MM.1S (cell line): ENCODE measurements around the gene GASK1B.

ENCODE experiments used
- DNase-seq: peaks from one replicate; pipeline ENCODE4 v3.0.0-alpha.2; 2015
- H2AFZ ChIP-seq: fragments of 300-600 bp; sonication (generic); 2 replicates; pipeline ENCODE4 v1.6.0; 2016; ENCODE audit warnings: antibody characterized with exemption, low read length
- H3F3A ChIP-seq: fragments of 300-600 bp; sonication (generic); 2 replicates; pipeline ENCODE4 v1.6.1; 2016; ENCODE audit warnings: mild to moderate bottlenecking, antibody characterized with exemption, low read length, moderate library complexity, mixed read lengths; ENCODE audit not compliant: insufficient read depth
- H3K27ac ChIP-seq: fragments of 300-600 bp; sonication (generic); 2 replicates; pipeline ENCODE4 v1.5.1; 2016; ENCODE audit warnings: mild to moderate bottlenecking, low read length
- H3K27me3 ChIP-seq: fragments of 300-600 bp; sonication (generic); replicated peaks from 2 replicates; pipeline ENCODE4 v1.6.0; 2016; ENCODE audit warnings: low read length; ENCODE audit not compliant: insufficient read depth
- H3K36me3 ChIP-seq: fragments of 300-600 bp; sonication (generic); replicated peaks from 2 replicates; pipeline ENCODE4 v1.6.1; 2016; ENCODE audit warnings: mild to moderate bottlenecking, low read length, mixed read lengths; ENCODE audit not compliant: insufficient read depth
- H3K4me1 ChIP-seq: fragments of 300-600 bp; sonication (generic); 2 replicates; pipeline ENCODE4 v1.6.1; 2016; ENCODE audit warnings: low read length, mixed read lengths
- H3K4me2 ChIP-seq: fragments of 300-600 bp; sonication (generic); 2 replicates; pipeline ENCODE4 v1.6.0; 2016; ENCODE audit warnings: low read depth, low read length
- H3K4me3 ChIP-seq: fragments of 300-600 bp; sonication (generic); 2 replicates; pipeline ENCODE4 v1.5.1; 2016; ENCODE audit warnings: low read length, mixed read lengths
- H3K79me2 ChIP-seq: fragments of 300-600 bp; sonication (generic); 2 replicates; pipeline ENCODE4 v1.6.1; 2016; ENCODE audit warnings: mixed run types, low read length, mixed read lengths
- H3K9ac ChIP-seq: fragments of 300-600 bp; sonication (generic); 2 replicates; pipeline ENCODE4 v1.6.1; 2016; ENCODE audit warnings: low read length, mixed read lengths
- H3K9me2 ChIP-seq: fragments of 300-600 bp; sonication (generic); replicated peaks from 2 replicates; pipeline ENCODE4 v1.6.1; 2016; ENCODE audit warnings: mild to moderate bottlenecking, low read length, mixed read lengths; ENCODE audit not compliant: insufficient read depth
- H3K9me3 ChIP-seq: fragments of 300-600 bp; sonication (generic); replicated peaks from 2 replicates; pipeline ENCODE4 v1.6.1; 2016; ENCODE audit warnings: mild to moderate bottlenecking, low read length, mixed read lengths; ENCODE audit not compliant: insufficient read depth
- H4K20me1 ChIP-seq: fragments of 300-600 bp; sonication (generic); 2 replicates; pipeline ENCODE4 v1.6.1; 2016; ENCODE audit warnings: mild to moderate bottlenecking, low read length, moderate library complexity, mixed read lengths; ENCODE audit not compliant: insufficient read depth
- CTCF ChIP-seq: fragments of 300-600 bp; sonication (generic); IDR thresholded peaks from 2 replicates; pipeline ENCODE4 v1.5.1; 2016; ENCODE audit warnings: antibody characterized with exemption, low read length, mixed read lengths
- EZH2 ChIP-seq: fragments of 300-600 bp; sonication (generic); optimal IDR thresholded peaks from 2 replicates; pipeline ENCODE3; 2017; ENCODE audit warnings: low read depth, mild to moderate bottlenecking, antibody characterized with exemption, low read length, mixed read lengths
- EZH2phosphoT487 ChIP-seq: fragments of 300-600 bp; sonication (generic); IDR thresholded peaks from 2 replicates; pipeline ENCODE4 v1.6.1; 2018; ENCODE audit warnings: antibody characterized with exemption, low read length

Gene GASK1B

GRCh38 chr4:158172261-158173258 lies at the start of gene GASK1B:
GASK1B (minus strand) TSS chr4:158173025; CDS start chr4:158171375, 1,650 bp downstream.
- TF ChIP-seq CTCF (peak; percentile 63), EZH2phosphoT487 (no peak)
- H3K4me2 ChIP-seq, result peak within 1 kb of the TSS; percentile 55
- H4K20me1 ChIP-seq, result no peaks in the 10 kb centered on the region
- H3K4me1 ChIP-seq, result peaks cover 4% of the 10 kb centered on the region; the same call in 1 of the 2 replicates
- H3K9me2 ChIP-seq, result no peaks in the 10 kb centered on the region
- no peaks in the 10 kb centered on the region for H3F3A ChIP-seq
- H3K27ac ChIP-seq, result no peak within 1 kb of the TSS
- no peak within 1 kb of the TSS for H3K9ac ChIP-seq
- H3K9me3 ChIP-seq, result no peaks in the 10 kb centered on the region
- peak within 1 kb of the TSS; percentile 56 for H2AFZ ChIP-seq
- no peaks in the 10 kb centered on the region for H3K36me3 ChIP-seq
- no peaks in the 10 kb centered on the region for H3K79me2 ChIP-seq
- peak; percentile 59 for DNase-seq
- peak within 1 kb of the TSS; percentile 28; the same call in 1 of the 2 replicates for H3K4me3 ChIP-seq
- no peaks in the 10 kb centered on the region for H3K27me3 ChIP-seq

- no peak overlapping the region for H3K27ac ChIP-seq
- H4K20me1 ChIP-seq, result no peaks in the 10 kb centered on the region
- no peaks in the 10 kb centered on the region for H3K27me3 ChIP-seq
- H3K4me3 ChIP-seq, result no peak overlapping the region
- no peaks in the 10 kb centered on the region for H3K79me2 ChIP-seq
- H3K4me2 ChIP-seq, result no peak overlapping the region
- H3K9me2 ChIP-seq, result no peaks in the 10 kb centered on the region
- H3K36me3 ChIP-seq, result no peaks in the 10 kb centered on the region
- no peaks in the 10 kb centered on the region for H3K4me1 ChIP-seq
- DNase-seq, result no peak
- H3K9ac ChIP-seq, result no peak overlapping the region
- H2AFZ ChIP-seq, result no peak overlapping the region
- TF ChIP-seq EZH2 (no peak), EZH2phosphoT487 (no peak), CTCF (no peak)
- H3K9me3 ChIP-seq, result no peaks in the 10 kb centered on the region
- no peaks in the 10 kb centered on the region for H3F3A ChIP-seq
Observed at GRCh38 chr4:158219623-158220022, 46.8 kb upstream of the GASK1B start.

GRCh38 chr4:158217763-158218162 lies 44.9 kb upstream of the GASK1B start:
- H3F3A ChIP-seq, result no peaks in the 10 kb centered on the region
- no peaks in the 10 kb centered on the region for H3K4me1 ChIP-seq
- no peak overlapping the region for H3K4me2 ChIP-seq
- H2AFZ ChIP-seq, result no peak overlapping the region
- H3K79me2 ChIP-seq, result no peaks in the 10 kb centered on the region
- no peaks in the 10 kb centered on the region for H3K9me3 ChIP-seq
- TF ChIP-seq CTCF (no peak), EZH2phosphoT487 (no peak), EZH2 (no peak)
- H3K4me3 ChIP-seq, result no peak overlapping the region
- H3K36me3 ChIP-seq, result no peaks in the 10 kb centered on the region
- no peaks in the 10 kb centered on the region for H3K9me2 ChIP-seq
- H3K27me3 ChIP-seq, result no peaks in the 10 kb centered on the region
- H4K20me1 ChIP-seq, result no peaks in the 10 kb centered on the region
- no peak for DNase-seq
- no peak overlapping the region for H3K27ac ChIP-seq
- H3K9ac ChIP-seq, result no peak overlapping the region
